Stimulated activated CD4-positive, alpha-beta T cell treated with anti-CD3 and anti-CD28 coated beads, Interleukin-4, amount 100 ng/mL, for 1 hour (primary cell): ENCODE data around the gene PRKAG2.
"Not testable (repeated sequence)": the region's sequence is repeated elsewhere in the genome, so short reads cannot be mapped to it uniquely, and the experiment has no call there.

Experiments
- DNase-seq: peaks from one replicate; pipeline ENCODE4 v3.0.0-alpha.2; 2020

The PRKAG2 gene

DNA sequence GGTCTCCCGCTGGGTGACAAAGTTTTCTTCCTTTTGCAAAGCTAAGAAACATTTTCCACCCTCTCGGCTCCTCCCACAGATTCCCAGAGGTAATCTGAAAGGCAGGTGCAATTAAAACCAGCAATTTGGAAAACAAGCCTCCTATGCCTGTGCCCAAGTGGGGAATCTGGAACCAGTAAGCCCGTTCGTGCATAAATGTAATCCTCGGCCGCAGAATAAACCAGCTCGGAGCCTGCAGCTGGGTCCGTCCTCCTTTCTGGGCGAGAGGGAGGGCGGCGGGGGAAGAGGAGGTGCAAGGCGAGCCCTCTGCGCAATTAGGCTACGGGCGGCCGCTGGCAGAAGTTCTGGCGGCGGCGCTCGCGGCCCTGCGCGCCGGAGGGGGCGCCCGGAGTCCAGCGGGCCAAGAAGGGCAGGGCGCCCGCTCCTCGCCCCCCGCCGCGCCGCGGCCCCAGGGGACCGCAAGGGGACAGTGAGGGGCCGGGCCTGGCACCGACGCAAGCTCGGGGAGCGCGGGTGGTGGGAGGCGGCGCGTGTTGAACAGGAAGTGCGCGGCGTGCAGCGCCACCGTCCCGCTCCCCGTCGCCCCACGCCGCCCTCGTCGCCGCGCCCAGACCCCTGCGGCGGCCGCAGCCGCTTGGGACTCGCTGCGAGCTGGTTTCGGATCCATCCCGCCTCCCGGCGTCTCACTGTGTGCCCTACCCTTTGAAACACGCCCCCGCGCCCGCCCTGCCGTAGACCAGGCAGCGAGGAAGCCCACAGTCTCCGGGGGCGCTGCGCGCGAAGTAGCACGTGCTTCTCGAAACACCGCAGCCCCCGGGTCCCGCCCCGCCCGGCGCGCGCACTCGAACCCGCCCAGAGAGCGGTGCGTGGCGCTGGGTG is at the start of gene PRKAG2:
Gene PRKAG2 (minus strand): TSS at position 217 of the 879 bp plus-strand sequence. CDS start 495 bp downstream, outside the sequence.
- DNase-seq: peak; percentile 77

DNA sequence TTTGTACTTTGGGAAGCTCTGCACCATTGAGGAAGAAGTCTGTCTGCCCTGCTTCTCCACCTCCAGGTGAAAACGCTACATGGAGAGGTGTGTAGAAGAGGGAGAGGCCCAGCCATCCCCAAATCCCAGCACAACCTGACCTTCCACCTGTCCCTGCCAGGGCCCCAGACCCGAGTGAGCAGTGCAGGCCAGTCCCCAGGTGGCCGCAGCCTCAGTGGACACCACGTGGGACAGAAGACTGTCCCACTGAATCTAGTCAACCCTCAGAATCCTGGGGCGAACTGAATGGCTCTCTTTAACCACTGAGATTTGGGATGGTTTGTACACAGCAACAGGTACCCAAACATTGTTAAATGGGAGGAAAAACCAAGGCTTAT is 49.4 kb upstream of the PRKAG2 start:
- no peak for DNase-seq

DNA sequence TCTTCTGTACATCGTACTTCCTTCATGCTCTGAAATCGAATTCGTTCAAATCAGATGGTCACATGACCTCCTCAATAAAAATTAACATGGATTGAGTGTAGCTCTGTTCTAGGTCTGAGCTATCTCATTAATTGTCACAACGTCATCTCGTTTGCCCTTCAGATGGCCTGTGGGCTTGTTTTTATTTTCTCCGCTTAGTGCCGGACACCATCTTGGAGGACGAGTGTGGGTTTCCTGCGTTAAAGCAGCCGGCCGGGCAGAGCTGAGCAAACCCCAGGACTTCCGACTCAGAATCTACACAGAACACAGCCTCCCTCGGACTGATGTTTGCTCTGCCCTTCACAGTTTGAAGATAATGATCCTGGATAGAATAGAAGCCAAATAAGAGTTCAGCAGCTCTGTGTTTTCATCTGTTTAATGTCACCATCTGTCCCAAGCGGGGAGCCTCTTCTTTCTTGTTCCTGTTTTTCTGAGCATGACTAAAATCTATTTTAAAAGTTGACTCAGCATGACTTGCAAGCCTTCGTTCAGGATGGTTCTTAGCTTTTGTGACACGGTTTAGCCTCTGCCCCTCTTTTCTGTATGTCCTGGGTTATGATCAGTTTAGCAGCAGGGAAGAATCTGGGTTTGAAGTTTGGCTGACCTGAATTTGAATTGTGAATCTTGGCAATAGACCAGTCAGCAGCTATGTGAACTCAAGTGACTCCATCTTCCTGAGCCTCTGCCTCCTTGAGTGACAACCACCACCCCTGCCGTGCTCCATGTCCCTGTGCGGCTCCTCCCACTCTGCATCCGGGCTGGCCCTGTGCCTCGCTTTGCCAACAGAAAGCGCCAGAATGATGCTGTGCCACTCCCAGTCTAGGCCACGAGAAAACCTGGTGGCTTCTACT is 48.8 kb upstream of the PRKAG2 start:
- no peak for DNase-seq

DNA sequence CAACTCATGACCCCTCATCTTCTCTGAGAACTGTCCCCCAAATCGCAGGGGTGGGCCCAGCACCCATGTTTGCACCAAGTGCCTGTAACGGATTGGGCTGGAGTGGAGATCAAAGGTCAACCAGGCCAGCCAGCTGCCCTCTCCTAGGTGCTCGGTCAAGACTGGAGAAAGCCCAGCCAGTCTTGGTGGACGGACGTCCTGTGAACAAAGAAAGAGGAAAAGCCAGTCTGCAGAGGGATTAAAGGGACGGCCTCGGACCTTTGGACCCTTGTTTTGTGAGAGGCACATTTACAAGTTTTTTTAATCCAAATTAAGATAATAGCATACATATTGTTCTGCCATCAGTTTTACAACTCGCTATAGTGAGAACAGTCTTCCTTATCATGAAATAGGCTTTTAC is 47.6 kb upstream of the PRKAG2 start:
- DNase-seq: no peak

DNA sequence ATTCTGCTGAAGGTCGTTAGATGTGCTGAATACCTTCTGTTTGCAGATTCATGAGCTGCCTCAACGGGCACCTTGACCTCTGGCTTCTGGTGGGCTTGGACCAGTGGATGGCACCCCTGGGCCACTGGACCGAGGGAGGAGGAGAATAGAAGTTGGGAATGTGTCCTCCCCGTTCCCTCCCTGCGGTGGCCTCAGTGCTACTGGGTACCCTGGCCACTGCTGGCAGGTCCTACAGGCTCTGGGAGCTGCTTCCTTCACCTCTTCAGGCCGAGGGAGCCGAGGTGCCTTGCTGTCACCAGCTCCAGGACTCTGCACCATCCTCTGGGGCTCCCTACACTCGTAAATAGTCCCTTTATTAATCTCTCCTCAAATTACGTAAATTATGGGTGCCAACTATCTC is 47.1 kb upstream of the PRKAG2 start:
- no peak for DNase-seq

DNA sequence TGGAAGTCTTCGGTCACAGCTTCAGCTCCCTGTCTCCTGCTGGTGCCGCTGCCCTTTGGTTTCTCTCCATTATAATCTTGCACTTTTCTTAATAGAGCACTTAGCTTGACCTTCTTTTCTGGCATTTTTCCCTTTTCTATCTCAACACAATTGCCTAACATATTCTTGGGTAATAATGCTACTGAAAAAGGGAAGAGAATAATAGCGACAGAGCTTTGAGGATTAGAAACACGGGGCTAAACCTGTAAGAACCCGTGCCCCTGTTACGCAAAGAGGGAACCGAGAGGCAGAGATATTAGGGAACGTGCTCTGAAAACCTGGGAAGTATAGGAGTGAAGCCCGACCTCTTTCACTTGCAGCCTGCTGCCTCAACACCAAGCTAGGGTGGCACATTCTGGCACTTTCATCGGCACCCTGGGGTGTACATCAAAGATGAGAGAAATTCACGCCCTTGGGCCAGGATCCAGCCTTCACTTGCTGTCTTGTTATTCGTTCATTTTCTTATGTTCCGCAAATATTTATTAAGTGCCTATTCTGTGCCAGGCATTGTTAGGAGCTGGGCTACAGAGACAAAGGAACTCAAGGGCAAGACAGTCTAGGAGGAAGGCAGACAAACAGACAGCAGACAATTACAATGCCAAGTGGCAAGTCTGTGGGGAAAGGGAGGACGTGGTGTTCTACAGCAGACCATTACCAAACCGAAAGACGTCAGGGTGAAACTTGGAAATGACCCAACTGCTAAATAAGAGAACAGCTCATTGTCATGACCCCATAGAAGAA is 46.4 kb upstream of the PRKAG2 start:
- DNase-seq: no peak

DNA sequence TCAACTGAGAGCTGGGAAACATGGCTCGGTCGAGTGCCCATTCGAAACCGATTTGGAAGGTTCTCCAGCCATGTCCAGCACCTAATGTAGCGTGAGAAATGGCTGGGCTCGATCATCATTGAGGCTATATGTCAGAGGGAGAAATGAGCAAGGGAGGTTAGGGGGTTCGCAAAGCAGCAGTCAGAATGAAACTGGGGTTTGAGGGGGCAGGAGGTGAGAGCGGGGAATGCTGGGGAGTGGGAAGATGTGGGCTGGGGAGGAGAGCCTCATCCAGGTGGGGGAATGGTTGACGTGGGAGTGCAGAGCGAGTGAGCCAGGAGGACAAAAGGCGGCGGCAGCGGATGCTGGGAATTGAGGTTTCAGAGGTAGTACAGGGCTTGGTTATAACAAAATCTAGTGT is 44.5 kb upstream of the PRKAG2 start:
- DNase-seq: no peak

DNA sequence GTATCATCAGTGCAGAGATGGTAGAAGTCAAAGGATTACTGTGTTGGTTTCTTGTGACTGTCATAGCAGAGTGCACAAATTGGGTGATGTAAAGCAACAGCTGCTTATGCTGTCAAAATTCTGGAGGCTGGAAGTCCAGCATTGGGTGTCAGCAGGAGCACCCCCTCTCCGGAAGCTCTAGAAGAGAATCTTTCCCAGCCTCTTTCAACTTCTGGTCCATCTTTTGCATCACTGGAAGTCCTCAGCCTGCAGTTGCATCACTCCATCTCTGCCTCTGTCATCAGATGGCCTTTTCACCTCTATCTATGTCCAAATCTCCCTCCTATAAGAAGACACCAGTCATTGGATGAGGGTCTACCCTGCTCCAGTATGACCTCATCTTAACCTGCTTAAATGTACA is 43.6 kb upstream of the PRKAG2 start:
- DNase-seq: no peak

DNA sequence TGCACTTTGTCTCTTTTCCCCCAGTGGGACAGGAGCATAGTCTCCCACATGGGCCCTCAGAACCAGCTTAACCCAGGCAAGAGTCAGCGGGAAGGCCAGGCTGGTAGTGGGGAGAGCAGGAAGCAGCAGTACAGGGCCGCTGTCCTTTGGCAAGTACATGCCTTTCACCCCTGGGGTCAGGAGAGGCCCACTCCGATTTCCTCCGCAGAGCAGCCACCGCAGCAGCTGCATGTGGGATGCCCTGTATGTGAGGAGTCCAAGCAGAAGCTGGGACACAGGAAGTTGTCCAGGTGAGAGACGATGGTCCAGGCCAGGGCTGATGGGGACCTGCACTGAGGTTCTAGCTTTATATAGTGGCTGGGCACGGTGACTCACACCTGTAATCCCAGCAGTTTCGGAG is 42.7 kb upstream of the PRKAG2 start:
- no peak for DNase-seq

DNA sequence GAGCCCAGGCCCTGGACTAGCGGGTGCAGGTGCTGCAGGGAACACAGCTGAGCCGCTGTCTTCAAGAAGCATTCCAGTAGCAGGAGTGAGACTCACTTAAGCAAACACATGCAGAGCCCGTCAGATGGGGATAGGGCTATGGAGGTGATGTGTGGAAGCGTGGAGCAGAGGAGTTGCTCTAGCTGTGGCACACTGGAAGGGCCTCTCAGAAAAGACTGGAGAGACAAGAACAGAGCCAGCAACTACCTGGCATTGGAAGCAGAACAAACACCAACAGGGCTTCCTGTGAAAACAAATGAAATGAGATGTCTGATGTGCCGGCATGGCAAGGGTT is 41.6 kb upstream of the PRKAG2 start:
- no peak for DNase-seq

DNA sequence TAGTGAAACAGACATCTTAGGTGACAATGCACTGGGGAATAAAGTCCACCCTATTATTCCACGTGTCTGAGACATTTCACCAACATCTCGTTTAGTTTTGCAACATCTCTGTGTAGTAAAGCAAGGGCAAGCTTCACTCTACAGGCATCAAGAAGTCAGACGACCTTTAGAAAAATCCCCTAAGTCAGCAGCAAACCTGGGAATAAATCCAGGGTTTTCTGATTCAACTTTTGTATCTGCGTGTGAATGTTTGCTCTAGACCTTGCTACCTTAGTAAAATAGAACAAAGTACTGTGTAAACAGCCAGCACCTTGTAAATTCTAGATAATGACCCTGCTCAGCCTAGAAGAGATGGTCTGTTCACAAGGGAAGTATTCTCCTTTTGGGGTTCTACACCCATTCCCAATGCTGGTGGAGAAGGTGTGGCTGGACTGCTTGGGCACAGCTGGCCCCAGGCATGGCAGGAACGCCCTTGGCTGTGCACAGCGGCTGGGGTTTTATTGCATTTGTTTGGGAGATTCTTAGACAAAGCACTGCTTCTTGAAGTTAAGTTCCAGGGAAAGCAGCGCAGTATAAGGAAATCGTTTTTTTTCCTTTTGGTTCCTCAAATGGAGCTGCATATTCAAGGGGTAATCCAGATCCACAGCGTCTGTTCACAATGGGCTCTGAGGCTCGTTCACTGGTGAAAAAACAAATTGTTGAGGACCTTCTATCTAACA is 41.0 kb upstream of the PRKAG2 start:
- no peak for DNase-seq

DNA sequence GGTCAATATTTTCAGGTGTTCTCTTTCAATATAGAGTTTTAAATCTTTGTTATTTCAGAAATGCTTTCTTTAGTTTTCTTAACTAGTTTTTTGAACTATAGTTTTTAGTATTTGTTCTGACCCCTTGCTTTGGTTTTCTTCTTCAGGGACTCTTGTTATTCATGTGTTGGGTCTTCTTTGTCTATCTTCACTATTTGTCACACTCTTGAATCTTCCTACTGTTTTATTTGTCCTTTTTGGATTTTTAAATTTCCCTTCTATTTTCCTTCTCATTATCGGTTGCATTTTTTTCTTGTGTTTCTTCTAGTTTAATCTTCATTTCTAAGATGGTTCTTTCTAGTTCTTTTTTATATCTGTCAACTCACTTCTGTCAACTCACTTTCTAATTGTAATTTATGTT is 37.1 kb upstream of the PRKAG2 start:
- no peak for DNase-seq

DNA sequence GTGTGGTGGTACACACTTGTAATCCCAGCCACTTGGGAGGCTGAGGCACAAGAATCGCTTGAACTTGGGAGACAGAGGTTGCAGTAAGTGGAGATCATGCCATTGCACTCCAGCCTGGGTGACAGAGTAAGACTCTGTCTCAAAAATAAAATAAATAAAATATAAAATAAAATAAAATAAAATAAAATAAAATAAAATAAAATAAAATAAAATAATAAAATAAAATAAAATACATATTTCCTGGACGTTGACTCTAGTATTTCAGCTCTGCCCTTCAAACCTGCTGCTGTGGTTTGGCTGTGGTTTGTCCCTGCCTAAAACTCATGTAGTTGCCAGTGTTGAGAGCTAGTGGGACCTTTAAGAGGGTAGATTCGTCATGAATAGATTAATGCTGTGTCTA is 33.7 kb upstream of the PRKAG2 start:
- not testable (repeated sequence) for DNase-seq

DNA sequence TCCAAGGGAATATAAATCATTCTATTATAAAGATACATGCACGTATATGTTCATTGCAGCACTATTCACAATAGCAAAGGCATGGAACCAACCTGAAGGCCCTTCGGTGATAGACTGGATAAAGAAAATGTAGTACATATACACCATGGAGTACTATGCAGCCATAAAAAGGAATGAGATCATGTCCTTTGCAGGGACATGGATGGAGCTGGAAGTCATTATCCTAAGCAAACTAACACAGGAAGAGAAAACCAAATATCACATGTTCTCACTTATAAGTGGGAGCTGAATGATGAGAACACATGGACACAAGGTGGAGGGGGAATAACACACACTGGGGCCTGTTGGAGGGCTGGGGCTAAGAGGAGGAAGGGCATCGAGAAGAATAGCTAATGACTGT is 30.2 kb upstream of the PRKAG2 start:
- not testable (repeated sequence) for DNase-seq

DNA sequence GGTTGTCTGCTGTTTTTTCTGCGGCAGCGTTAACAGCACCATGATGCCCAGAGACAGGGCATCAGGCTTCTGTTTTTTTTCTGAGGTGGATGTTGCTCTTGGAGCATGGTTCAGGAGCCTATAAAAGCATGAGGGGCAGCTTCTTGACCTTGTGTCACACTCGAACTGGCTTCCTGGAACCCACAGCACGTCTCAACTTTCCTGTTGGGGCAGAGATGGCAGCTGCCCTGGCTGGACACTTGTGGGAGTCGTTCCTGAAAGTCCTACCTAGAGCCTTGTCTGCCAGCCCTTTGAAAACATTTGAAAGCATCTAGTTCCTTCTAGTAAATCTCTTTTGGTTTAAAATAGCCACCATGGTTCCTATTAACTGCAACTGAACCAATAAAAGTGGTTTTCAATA is 28.9 kb upstream of the PRKAG2 start:
- no peak for DNase-seq

DNA sequence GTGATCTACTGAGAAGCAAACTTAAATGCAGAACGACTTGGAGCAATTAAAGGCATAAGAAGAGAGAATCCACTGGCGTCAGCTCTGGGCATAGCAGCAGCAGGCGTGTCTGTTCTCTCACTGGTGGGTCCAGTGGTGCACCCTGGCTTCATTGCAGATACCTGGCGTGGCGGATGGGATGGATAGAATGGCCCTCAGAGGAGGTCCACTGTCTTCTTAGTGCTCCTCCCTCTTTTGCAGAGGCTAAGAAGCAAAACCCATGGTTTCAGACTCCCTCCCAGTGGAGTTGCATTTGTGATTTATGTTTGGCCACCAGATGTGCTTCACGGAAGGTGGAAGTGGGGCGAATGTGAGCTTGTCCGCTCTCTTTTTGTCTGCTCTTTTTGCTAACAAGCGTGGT is 28.4 kb upstream of the PRKAG2 start:
- DNase-seq: no peak

DNA sequence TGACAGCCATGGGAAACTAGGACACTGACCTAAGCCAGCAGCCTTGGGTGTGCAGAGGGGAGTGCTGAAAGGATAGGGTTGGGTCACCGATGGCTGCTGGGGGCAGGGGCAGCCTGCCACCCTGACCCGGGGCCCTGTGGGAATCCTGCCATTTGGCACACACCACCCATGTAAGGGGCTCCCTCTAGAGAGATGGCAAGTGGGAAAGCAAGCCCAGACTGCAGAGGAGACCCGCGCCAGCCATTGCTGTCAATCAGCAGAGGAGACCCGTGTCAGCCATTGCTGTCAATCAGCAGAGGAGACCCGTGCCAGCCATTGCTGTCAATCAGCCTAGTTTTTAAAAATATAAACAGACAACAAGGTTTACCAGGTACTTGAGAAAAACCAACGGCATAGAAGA is 27.4 kb upstream of the PRKAG2 start:
- DNase-seq: no peak

DNA sequence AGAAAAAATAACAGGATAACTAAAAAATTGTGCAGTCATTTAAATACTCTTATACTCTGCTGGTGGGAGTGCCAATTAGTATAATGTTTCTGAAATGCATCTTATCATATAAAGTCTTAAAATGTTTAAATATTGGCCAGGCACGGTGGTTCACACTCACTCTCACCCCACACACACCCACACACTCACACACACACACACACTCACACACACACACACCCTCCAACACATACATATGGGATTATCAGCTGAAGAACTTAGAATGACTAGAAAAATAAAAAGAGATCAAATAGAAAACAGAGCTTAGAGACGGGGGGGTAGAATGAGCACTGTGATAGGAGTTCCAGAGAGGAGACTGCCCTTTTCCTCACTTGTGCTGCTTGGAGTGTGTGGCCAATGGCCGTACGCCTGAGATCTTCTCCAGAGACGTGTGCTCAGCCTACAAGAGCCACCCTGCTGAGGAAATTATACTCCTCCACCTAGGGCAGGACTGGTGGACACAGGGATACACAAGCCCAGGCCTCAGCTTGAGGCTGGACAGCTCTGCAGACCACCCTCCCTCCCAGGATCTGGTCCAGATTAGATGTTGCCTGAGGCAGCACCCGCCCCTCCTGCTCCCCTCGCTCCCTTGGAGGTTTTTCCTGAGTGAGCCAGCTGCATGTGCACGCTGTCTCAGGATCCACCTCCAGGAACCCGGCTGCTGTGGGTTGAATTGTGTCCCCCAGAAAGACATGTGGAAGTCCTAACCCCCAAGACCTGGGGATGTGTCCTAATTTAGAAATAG is 26.5 kb upstream of the PRKAG2 start:
- no peak for DNase-seq

DNA sequence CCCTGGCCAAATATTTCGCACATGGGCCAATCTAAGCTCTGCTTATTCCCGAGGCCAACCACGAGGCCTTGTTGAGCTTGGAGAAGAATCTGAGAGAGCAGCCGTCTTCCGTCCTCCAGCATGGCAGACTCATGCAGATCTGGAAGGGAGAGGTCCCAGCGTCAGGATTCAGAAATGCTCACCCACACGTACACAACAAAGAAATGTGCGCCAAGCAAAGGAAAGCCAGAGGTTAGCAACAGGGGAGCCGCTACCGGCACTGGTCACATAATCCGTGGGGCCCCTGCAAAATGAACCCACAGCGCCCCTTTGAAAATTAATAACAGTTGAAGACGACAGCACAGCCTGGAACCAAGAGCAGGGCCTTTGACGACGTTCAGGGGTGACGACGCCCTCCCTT is 25.4 kb upstream of the PRKAG2 start:
- DNase-seq: no peak

DNA sequence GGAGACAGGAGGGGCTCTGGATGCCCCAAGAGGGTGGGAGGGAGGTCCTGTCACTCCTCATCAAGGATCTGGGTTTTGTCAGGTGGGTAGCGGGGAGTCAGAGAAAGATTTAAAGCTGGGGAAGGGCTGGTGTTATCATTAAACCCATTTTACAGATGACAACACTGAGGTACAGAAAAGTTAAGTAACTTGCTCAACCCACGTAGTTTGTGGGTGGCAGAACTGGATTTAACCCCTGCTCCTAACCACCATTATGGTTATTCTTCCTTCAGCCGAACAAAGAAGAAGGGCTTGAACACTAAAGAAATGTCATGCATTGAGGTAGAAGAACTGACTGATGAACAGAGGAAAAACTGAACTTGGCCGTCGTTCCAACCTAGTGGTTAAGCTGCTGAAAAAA is 24.9 kb upstream of the PRKAG2 start:
- DNase-seq: no peak

DNA sequence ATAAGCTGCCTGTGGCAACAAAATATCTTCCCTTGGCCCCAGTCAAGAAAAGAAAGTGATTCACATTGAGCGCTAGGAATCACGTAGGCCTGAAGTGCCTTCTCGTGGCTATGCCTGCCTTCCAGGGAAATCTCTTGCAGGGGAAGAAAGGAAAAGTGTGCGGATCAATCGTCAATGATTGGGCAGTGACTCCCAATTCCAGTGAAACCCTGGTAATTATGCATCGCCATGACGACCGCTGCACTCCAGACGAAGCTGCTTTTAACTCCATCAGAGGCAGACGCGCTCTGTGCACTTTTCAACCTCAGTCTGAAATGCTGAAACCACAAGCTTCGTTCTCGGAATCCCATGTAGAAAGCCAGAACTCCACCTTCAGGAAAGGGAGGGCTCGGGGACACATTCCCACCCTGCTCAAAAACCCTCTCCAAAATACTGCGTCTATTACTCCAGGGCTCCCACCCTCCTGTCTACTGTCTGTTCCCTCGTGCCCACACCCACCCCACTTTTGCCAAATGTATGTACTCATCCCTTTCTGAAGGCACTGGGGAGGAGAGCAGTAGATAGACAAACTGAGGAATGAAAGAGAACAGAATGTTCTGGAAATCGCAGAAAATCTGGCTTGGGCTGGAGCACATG is 24.2 kb upstream of the PRKAG2 start:
- no peak for DNase-seq
